Muscle of leg (tissue), 11 donors: ENCODE measurements around the gene DGKB. TPM values are rescaled to one million over a fixed set of nuclear protein-coding genes. Genes with fewer than 3 reads are reported as not detected.

Experiments used
- DNase-seq: peaks from one replicate; pipeline ENCODE4 v3.0.0; 2013
- H3K27ac ChIP-seq: one replicate; pipeline ENCODE4 v1.5.1; 2013; ENCODE audit warnings: mild to moderate bottlenecking, low read length, control low read depth
- H3K27me3 ChIP-seq: one replicate; pipeline ENCODE4 v1.6.1; 2013; ENCODE audit warnings: low read length; ENCODE audit not compliant: control insufficient read depth, insufficient read depth
- H3K36me3 ChIP-seq: one replicate; pipeline ENCODE4 v1.6.1; 2013; ENCODE audit warnings: low read length; ENCODE audit not compliant: control insufficient read depth, insufficient read depth
- H3K4me1 ChIP-seq: one replicate; pipeline ENCODE4 v1.6.1; 2013; ENCODE audit warnings: low read length; ENCODE audit not compliant: control insufficient read depth, insufficient read depth
- H3K4me3 ChIP-seq: one replicate; pipeline ENCODE4 v1.5.1; 2013; ENCODE audit warnings: low read length, control low read depth
- H3K9me3 ChIP-seq: replicated peaks from 2 replicates; pipeline ENCODE4 v1.6.1; 2013; ENCODE audit warnings: low read depth, low read length; ENCODE audit not compliant: control insufficient read depth
- WGBS: methylation state at CpG from one replicate; pipeline ENCODE4 v1.1.5; 2013; ENCODE audit warnings: missing lambda C conversion rate; ENCODE audit not compliant: insufficient coverage; 5-methylcytosine and 5-hydroxymethylcytosine counted together
- polyA plus RNA-seq, 8 donors: library from polyadenylated mRNA; unstranded; fragments of 120-200 nt; gene quantifications; one replicate each; pipeline versions ENCODE4 v1.2.1 to v1.2.3, GENCODE V29; 2013; ENCODE audit warnings: inconsistent platforms in 1 of 8, low replicate concordance in 1 of 8; ENCODE audit not compliant: insufficient read length in 8 of 8, insufficient read depth in 1 of 8
- total RNA-seq: library from RNA; stranded (reverse); fragments of 120-200 nt; gene quantifications from one replicate; pipeline ENCODE4 v1.2.4, GENCODE V29; 2013

DGKB gene
- total and polyA plus RNA-seq, 9 donors = 0.42 to 1.4 (median 0.85) TPM

- no peaks in the 10 kb centered on the region for H3K9me3 ChIP-seq
- H3K36me3 ChIP-seq = no peaks in the 10 kb centered on the region
- WGBS = no CpG with 5 or more reads among the region's 1 CpG
Observed at GRCh38 chr7:14425559-14425958, 477.0 kb downstream of the DGKB start.

DNA sequence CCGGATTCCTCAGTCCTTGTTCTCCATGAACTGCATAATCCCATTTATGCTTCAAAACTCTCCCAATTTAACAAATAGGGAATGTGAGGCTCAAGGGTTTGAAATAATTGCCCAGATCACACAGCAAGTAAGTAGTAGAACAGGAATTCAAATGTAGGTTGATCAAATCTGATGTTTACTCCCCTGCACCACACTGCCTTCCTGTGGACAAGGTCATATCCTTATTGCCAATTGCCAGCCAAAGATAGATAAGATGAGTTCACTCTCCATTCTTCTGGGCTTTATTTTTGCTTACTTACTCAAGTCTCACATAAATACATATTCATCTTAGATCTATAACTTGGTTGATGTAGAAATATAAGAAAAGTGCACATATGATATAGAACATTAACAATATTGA, 477.9 kb downstream of the DGKB start:
- H3K36me3 ChIP-seq = no peaks in the 10 kb centered on the region
- no peak overlapping the region for H3K4me3 ChIP-seq
- H3K9me3 ChIP-seq = no peaks in the 10 kb centered on the region
- H3K27ac ChIP-seq = no peak overlapping the region
- WGBS = no CpG with 5 or more reads among the region's 1 CpG
- DNase-seq = no peak
- no peaks in the 10 kb centered on the region for H3K4me1 ChIP-seq
- H3K27me3 ChIP-seq = no peaks in the 10 kb centered on the region

More at GRCh38 chr7:14425559-14425958, 477.0 kb downstream of the DGKB start:
- no peak for DNase-seq
- Histone ChIP-seq H3K4me3 (no peak overlapping the region), H3K4me1 (no peaks in the 10 kb centered on the region), H3K27ac (no peak overlapping the region), H3K27me3 (no peaks in the 10 kb centered on the region)

DNA sequence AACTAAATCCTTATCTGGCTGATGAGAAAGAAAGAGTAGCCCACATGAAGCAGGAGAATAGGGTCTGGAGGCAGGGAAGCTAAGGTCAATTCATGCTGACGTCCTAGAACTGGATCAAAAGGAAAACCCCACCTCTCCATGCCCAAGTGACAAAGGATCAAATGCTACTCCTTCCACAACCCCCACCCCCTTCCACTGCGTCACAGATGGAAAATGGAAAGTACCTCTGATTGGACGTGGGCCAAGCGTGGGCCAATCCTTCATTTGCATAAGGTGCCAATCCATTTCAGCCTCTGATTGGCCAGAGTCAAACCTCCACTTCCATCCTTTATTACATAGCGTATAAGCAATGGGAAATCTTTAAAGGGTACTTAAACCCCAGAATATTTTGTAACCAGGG, 481.8 kb downstream of the DGKB start:
- Histone ChIP-seq H3K9me3 (no peaks in the 10 kb centered on the region), H3K27me3 (no peaks in the 10 kb centered on the region), H3K4me3 (no peak overlapping the region), H3K27ac (no peak overlapping the region), H3K4me1 (no peaks in the 10 kb centered on the region), H3K36me3 (no peaks in the 10 kb centered on the region)
- WGBS = 67% methylated on average over 4 of the region's 5 CpGs
- no peak for DNase-seq

DNA sequence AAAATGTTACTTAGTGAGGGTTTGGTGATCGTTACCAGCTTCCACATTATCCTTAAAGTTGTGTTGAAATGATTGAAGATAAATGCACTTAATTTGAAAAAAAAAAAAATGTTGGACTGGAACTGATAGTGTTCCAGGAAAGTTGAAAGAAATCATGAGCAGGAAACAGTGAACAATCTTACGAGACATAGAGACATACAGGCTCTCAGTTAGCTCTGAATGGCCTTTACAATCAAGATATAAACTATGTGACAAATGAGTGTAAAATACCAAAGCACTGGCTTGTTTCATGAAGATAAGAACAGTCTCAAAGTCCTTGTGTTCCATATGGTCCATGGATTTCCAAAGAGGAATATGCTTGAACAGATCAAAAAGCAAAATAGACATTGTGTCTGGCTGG, 483.0 kb downstream of the DGKB start:
- no peaks in the 10 kb centered on the region for H3K27me3 ChIP-seq
- no peak overlapping the region for H3K4me3 ChIP-seq
- no peak for DNase-seq
- no peak overlapping the region for H3K27ac ChIP-seq
- H3K36me3 ChIP-seq = no peaks in the 10 kb centered on the region
- H3K4me1 ChIP-seq = no peaks in the 10 kb centered on the region
- no CpG with 5 or more reads among the region's 2 CpGs for WGBS
- no peaks in the 10 kb centered on the region for H3K9me3 ChIP-seq

GRCh38 chr7:14418633-14419032, 483.9 kb downstream of the DGKB start:
- no peak overlapping the region for H3K4me3 ChIP-seq
- DNase-seq = no peak
- no peaks in the 10 kb centered on the region for H3K9me3 ChIP-seq
- H3K27me3 ChIP-seq = no peaks in the 10 kb centered on the region
- no CpG with 5 or more reads among the region's 1 CpG for WGBS
- no peak overlapping the region for H3K27ac ChIP-seq
- H3K36me3 ChIP-seq = no peaks in the 10 kb centered on the region
- H3K4me1 ChIP-seq = no peaks in the 10 kb centered on the region

- no peak for DNase-seq
- no CpG with 5 or more reads among the region's 3 CpGs for WGBS
- Histone ChIP-seq H3K27me3 (no peaks in the 10 kb centered on the region), H3K4me3 (no peak overlapping the region), H3K4me1 (no peaks in the 10 kb centered on the region), H3K27ac (no peak overlapping the region), H3K9me3 (no peaks in the 10 kb centered on the region), H3K36me3 (no peaks in the 10 kb centered on the region)
Observed at GRCh38 chr7:14414274-14414986, 488.1 kb downstream of the DGKB start.

DNA sequence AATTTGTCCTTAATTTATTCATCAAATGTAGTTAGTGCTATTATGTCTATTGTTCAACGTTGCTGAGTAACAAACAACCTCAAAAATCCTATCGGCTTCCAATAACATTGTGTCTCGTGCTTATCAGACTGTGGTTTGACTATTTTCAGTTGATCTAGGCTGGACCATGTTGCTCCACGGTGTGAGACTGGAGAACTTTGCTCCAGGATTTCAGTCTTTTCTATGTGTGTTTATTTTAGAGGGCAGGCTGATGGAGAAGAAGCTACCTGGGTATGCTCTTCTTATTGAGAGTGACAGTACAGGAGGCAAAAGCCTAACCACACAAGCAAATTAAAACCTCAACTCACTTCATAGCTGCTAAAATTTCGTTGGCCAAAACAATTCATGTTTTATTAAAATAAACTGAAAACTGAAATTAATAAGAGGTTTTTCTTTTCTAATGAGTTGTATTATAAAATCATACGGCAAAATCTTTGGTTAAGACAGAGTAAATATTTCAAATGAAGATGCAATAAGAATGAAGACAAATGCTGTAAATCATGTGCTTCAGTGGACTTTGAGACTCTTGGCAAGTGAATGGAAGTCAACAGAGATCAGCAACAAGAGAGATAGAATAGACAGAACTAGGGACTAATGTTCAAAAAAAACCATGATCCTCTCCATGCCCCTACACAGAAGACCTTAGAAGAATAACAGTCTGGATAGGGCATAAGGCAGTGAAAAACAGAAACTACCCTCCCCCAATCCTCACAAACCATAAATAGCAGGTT, 495.1 kb downstream of the DGKB start:
- 60% methylated on average over 1 of the region's 6 CpGs for WGBS
- Histone ChIP-seq H3K4me3 (no peak overlapping the region), H3K9me3 (no peaks in the 10 kb centered on the region), H3K27ac (no peak overlapping the region), H3K4me1 (no peaks in the 10 kb centered on the region), H3K36me3 (no peaks in the 10 kb centered on the region), H3K27me3 (no peaks in the 10 kb centered on the region)
- no peak for DNase-seq

DNA sequence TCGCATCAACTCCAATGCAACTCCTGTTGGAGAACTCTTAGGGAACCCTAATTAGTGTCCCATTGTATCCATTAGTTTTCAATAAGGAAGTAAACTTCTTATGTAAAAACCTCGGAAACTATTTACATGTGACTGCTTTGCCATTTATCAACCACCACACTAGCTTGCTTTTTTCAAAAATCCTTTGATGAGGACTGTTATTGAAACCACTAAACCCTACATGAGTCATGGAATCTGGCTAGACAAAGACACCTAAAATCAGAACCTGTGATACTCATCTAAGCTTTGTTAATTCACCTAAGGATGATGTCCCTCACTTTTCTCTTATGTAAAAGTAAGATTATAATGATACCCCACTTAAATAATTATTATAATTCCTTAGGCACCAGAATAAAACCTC, 499.0 kb downstream of the DGKB start:
- H3K9me3 ChIP-seq = no peaks in the 10 kb centered on the region
- WGBS = 60% methylated on average over 1 of the region's 2 CpGs
- no peak overlapping the region for H3K27ac ChIP-seq
- no peaks in the 10 kb centered on the region for H3K36me3 ChIP-seq
- no peaks in the 10 kb centered on the region for H3K4me1 ChIP-seq
- no peak overlapping the region for H3K4me3 ChIP-seq
- no peaks in the 10 kb centered on the region for H3K27me3 ChIP-seq
- DNase-seq = no peak

- Histone ChIP-seq H3K4me1 (no peaks in the 10 kb centered on the region), H3K27ac (no peak overlapping the region), H3K9me3 (no peaks in the 10 kb centered on the region), H3K4me3 (no peak overlapping the region), H3K36me3 (no peaks in the 10 kb centered on the region), H3K27me3 (no peaks in the 10 kb centered on the region)
- no CpG with 5 or more reads among the region's 3 CpGs for WGBS
- DNase-seq = peak; percentile 45
Observed at GRCh38 chr7:14400271-14400670, 502.3 kb downstream of the DGKB start.

GRCh38 chr7:14398526-14398925, 504.0 kb downstream of the DGKB start:
- no peaks in the 10 kb centered on the region for H3K9me3 ChIP-seq
- no peak overlapping the region for H3K4me3 ChIP-seq
- no peak overlapping the region for H3K27ac ChIP-seq
- H3K27me3 ChIP-seq = no peaks in the 10 kb centered on the region
- H3K4me1 ChIP-seq = no peaks in the 10 kb centered on the region
- peak; percentile 55 for DNase-seq
- no peaks in the 10 kb centered on the region for H3K36me3 ChIP-seq
